Chondrocyte (in vitro differentiated cells): ENCODE measurements around the gene ZNF521. TPM values are rescaled to one million over a fixed set of nuclear protein-coding genes. Genes with fewer than 3 reads are reported as not detected.

ENCODE experiments used
- DNase-seq: peaks from one replicate; pipeline ENCODE4 v3.0.0; 2021; ENCODE audit warnings: mixed read lengths, low spot score
- H3K27ac Mint-ChIP-seq: one replicate; pipeline ENCODE4 v1.8.0; 2021; ENCODE audit warnings: mild to moderate bottlenecking, moderate library complexity, mixed read lengths; ENCODE audit not compliant: unreplicated experiment
- H3K27me3 Mint-ChIP-seq: 2 replicates; pipeline ENCODE4 v1.8.0; 2021; ENCODE audit warnings: low read depth, mixed read lengths
- H3K36me3 Mint-ChIP-seq: 2 replicates; pipeline ENCODE4 v1.8.0; 2021; ENCODE audit warnings: low read depth, mixed read lengths
- H3K4me1 Mint-ChIP-seq: 2 replicates; pipeline ENCODE4 v1.8.0; 2021; ENCODE audit warnings: low read depth, mild to moderate bottlenecking, mixed read lengths
- H3K4me3 Mint-ChIP-seq: one replicate; pipeline ENCODE4 v1.8.0; 2021; ENCODE audit warnings: mild to moderate bottlenecking, moderate library complexity, mixed read lengths; ENCODE audit not compliant: unreplicated experiment
- H3K9me3 Mint-ChIP-seq: 2 replicates; pipeline ENCODE4 v1.8.0; 2021; ENCODE audit warnings: low read depth, mixed read lengths
- total RNA-seq: library from RNA; stranded (reverse); gene quantifications from 3 replicates; pipeline ENCODE4 v1.2.1, GENCODE V29; 2021
- TF ChIP-seq, protein P1 (sequence below): fragments of 200-600 bp; sonication (generic); IDR thresholded peaks from 2 replicates; pipeline ENCODE4 v1.5.0; 2021; ENCODE audit warnings: antibody characterized with exemption, mild to moderate bottlenecking, moderate library complexity

ZNF521 gene
- total RNA-seq, 1 donor from 2014 or later: 29.7 TPM

DNA sequence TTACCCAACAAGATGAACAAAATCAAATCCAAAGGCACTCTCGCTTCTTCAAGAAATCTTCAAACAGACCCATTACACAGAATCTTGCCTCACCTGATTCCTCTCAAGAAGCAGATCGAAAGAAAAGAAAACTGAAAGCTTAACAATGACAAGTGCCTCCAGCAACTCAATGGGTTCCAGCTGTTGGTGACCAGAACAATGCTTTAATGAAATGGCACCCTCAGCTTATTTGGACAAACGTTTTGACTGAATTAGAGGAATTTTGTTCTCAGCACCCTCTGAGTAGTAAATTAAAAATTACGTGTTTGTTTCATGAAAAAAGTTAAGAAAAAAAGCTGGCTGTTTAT is 211.0 kb downstream of the ZNF521 start:
- Mint-ChIP-seq H3K27me3 (no peaks in the 10 kb centered on the region), H3K4me1 (peaks cover 25% of the 10 kb centered on the region)
- TF ChIP-seq, protein P1, sequence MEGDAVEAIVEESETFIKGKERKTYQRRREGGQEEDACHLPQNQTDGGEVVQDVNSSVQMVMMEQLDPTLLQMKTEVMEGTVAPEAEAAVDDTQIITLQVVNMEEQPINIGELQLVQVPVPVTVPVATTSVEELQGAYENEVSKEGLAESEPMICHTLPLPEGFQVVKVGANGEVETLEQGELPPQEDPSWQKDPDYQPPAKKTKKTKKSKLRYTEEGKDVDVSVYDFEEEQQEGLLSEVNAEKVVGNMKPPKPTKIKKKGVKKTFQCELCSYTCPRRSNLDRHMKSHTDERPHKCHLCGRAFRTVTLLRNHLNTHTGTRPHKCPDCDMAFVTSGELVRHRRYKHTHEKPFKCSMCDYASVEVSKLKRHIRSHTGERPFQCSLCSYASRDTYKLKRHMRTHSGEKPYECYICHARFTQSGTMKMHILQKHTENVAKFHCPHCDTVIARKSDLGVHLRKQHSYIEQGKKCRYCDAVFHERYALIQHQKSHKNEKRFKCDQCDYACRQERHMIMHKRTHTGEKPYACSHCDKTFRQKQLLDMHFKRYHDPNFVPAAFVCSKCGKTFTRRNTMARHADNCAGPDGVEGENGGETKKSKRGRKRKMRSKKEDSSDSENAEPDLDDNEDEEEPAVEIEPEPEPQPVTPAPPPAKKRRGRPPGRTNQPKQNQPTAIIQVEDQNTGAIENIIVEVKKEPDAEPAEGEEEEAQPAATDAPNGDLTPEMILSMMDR: no peak

DNA sequence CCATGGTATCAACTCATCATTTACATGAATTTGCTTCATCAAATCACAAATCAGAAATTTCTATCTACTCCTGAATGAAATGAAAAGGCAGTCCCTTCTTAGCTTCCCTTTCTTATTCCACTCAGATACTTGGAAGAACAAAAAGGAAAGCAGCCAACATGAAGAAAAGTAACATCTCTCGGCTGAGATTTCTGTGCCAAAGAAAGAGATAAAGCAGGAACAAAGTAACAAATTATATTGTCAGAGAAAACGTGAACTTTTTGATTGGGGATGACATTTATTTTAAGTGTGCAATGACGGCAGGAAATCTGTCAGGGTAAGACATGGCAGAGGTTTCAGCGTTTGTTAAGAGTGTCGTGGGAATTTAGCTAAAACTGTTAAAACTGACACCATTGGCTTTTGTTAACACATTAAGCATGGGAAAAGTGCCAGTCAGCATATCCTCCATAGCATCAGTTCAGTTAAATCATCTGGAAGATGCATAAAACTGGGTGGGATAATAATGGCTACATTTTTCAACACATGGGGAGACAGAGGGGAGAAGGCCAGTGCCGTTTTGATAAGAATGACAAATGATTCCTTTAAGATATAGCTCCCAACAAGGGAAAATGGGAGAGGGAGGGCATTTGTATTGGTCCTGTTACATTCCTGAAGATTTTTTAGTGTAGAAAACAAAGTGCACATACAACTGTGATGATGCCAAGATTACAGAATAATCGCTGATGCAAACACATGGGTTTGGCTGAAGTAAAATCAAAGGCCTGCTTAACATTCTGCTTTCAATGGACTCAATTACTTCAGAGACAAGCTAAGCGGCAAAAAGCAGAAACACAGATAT is 211.6 kb downstream of the ZNF521 start:
- Mint-ChIP-seq H3K4me3 (no peak overlapping the region), H3K9me3 (no peaks in the 10 kb centered on the region), H3K27me3 (no peaks in the 10 kb centered on the region), H3K36me3 (no peaks in the 10 kb centered on the region), H3K4me1 (peaks cover 26% of the 10 kb centered on the region), H3K27ac (no peak overlapping the region)
- TF ChIP-seq, protein P1: no peak
- no peak for DNase-seq

More for the DNA sequence above, 211.0 kb downstream of the ZNF521 start:
- DNase-seq: no peak
- no peak overlapping the region for H3K27ac Mint-ChIP-seq
- no peaks in the 10 kb centered on the region for H3K36me3 Mint-ChIP-seq
- no peak overlapping the region for H3K4me3 Mint-ChIP-seq
- no peaks in the 10 kb centered on the region for H3K9me3 Mint-ChIP-seq

DNA sequence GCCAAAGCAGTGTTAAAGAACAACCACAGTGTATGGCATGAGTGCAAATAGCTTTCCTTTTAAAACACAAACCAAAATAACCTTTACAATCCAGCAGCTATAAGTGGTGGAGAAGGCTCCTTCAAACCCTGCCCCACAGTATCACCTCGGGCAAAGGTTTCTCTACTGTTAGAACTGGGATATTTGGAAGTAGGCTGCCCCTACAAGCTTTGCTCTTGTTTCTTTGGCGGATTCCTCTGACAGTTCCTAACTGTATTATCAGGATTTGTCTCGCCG is 214.8 kb downstream of the ZNF521 start:
- Mint-ChIP-seq H3K27me3 (no peaks in the 10 kb centered on the region), H3K4me3 (no peak overlapping the region), H3K36me3 (no peaks in the 10 kb centered on the region), H3K9me3 (no peaks in the 10 kb centered on the region), H3K27ac (no peak overlapping the region), H3K4me1 (peaks cover 37% of the 10 kb centered on the region)
- TF ChIP-seq, protein P1: no peak
- no peak for DNase-seq

DNA sequence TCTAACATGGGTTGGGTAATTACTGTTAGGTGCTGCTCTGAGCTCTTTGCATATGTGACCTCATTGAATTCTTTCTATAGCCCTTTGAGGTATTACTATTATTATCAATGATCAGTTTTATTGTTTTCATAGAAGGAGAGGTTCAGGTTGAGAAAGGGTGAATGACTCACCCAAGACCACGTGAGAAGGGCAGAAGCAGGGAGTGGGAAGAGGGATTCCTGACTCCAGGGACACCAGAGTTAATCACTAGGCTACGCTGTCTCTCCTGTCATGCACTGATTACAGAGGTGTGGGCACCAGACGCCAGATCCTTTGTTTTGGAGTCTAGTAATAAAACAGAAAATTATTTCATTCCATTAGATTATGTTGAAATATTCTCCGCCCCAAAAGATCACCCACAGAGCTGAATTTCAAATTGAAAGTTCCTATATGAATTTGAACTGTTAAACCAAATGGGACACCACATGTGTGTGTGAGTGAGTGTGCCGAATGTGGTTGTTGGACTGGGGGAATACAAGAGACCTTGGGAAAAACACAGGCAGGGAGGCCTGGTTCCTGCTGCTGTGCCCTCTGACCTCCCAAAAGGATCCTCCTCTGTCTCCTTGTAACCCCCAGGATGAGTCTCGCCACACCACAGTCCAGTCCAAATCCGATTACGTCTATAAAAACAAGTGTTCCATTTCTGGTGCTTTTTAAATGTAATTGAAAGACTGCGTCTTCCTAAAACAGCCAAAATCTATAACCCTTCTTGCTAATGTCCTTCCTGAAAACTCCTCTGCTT is 215.4 kb downstream of the ZNF521 start:
- no peak for DNase-seq
- no peak overlapping the region for H3K27ac Mint-ChIP-seq
- TF ChIP-seq, protein P1: no peak
- H3K36me3 Mint-ChIP-seq: no peaks in the 10 kb centered on the region
- peaks cover 37% of the 10 kb centered on the region for H3K4me1 Mint-ChIP-seq
- H3K27me3 Mint-ChIP-seq: no peaks in the 10 kb centered on the region
- no peak overlapping the region for H3K4me3 Mint-ChIP-seq
- H3K9me3 Mint-ChIP-seq: no peaks in the 10 kb centered on the region

DNA sequence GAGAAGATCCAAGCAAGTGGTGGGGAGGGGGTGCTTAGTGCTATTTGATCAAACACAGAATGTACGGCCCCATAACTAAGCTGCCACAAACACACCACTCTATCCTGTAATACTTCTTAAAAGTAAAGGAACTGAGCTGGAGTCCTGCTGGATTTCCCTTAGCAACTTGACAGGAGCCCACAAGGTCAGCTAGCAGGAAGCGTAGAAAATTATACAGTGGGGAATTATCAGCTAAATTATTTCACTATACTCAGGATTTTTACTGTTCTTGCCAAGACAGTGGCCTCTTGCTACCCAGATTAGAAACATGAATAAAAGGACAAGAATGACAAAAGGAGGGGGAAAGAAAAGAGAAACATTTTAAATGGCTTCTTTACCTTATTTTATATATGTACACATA is 217.1 kb downstream of the ZNF521 start:
- no peak for DNase-seq
- no peaks in the 10 kb centered on the region for H3K9me3 Mint-ChIP-seq
- no peaks in the 10 kb centered on the region for H3K27me3 Mint-ChIP-seq
- TF ChIP-seq, protein P1: no peak
- no peak overlapping the region for H3K4me3 Mint-ChIP-seq
- no peaks in the 10 kb centered on the region for H3K36me3 Mint-ChIP-seq
- peaks cover 37% of the 10 kb centered on the region for H3K4me1 Mint-ChIP-seq
- peak overlapping the region; percentile 62 for H3K27ac Mint-ChIP-seq
